GM10266 (cell line): Measurements from ENCODE around the gene C12orf43.

Source experiments
- DNase-seq: peaks from one replicate; pipeline ENCODE4 v3.0.0; 2012; ENCODE audit errors: extremely low spot score
- TF ChIP-seq, protein P1 (sequence below): IDR thresholded peaks from 2 replicates; pipeline ENCODE4 v1.5.1; 2012; ENCODE audit warnings: mild to moderate bottlenecking, low read depth; ENCODE audit not compliant: control insufficient read depth, insufficient read depth; ENCODE audit errors: missing control alignments

The C12orf43 gene

DNA sequence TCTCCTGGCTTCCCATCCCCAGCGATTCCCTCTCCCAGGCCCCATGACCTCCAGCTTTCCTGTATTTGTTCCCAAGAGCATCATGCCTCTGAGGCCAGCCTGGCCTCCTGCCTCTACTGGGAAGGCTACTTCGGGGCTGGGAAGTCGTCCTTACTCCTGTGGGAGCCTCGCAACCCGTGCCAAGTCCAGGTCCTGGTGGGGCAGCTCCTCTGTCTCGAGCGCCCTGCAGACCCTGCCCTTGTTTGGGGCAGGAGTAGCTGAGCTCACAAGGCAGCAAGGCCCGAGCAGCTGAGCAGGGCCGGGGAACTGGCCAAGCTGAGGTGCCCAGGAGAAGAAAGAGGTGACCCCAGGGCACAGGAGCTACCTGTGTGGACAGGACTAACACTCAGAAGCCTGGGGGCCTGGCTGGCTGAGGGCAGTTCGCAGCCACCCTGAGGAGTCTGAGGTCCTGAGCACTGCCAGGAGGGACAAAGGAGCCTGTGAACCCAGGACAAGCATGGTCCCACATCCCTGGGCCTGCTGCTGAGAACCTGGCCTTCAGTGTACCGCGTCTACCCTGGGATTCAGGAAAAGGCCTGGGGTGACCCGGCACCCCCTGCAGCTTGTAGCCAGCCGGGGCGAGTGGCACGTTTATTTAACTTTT, 14.3 kb downstream of the C12orf43 start:
- TF ChIP-seq, protein P1, sequence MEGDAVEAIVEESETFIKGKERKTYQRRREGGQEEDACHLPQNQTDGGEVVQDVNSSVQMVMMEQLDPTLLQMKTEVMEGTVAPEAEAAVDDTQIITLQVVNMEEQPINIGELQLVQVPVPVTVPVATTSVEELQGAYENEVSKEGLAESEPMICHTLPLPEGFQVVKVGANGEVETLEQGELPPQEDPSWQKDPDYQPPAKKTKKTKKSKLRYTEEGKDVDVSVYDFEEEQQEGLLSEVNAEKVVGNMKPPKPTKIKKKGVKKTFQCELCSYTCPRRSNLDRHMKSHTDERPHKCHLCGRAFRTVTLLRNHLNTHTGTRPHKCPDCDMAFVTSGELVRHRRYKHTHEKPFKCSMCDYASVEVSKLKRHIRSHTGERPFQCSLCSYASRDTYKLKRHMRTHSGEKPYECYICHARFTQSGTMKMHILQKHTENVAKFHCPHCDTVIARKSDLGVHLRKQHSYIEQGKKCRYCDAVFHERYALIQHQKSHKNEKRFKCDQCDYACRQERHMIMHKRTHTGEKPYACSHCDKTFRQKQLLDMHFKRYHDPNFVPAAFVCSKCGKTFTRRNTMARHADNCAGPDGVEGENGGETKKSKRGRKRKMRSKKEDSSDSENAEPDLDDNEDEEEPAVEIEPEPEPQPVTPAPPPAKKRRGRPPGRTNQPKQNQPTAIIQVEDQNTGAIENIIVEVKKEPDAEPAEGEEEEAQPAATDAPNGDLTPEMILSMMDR, result no peak

DNA sequence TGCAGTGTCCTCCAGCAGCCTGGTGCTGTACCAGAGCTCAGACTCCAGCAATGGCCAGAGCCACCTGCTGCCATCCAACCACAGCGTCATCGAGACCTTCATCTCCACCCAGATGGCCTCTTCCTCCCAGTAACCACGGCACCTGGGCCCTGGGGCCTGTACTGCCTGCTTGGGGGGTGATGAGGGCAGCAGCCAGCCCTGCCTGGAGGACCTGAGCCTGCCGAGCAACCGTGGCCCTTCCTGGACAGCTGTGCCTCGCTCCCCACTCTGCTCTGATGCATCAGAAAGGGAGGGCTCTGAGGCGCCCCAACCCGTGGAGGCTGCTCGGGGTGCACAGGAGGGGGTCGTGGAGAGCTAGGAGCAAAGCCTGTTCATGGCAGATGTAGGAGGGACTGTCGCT, 15.2 kb downstream of the C12orf43 start:
- TF ChIP-seq, protein P1, result no peak
- no peak for DNase-seq

More for the DNA sequence above, 14.3 kb downstream of the C12orf43 start:
- no peak for DNase-seq

DNA sequence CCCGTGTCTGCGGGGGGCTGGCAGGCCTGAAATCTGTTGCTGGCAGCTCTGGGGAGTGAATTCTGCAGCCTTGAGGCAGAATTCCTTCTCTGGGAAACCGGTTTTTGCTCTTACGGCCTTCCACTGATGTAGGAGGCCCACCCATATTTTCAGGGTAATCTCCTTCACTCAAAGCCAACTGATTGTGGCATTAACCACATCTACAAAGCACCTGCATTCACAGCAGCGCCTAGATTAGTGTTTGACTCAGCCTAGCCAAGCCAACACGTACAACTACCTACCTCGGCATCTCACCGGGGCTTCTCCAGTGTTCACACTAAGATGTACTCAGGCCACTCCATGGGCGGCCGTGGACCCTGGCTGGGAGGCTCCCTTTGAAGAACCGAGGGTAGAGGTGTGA, 15.8 kb downstream of the C12orf43 start:
- TF ChIP-seq, protein P1, result no peak
- no peak for DNase-seq

DNA sequence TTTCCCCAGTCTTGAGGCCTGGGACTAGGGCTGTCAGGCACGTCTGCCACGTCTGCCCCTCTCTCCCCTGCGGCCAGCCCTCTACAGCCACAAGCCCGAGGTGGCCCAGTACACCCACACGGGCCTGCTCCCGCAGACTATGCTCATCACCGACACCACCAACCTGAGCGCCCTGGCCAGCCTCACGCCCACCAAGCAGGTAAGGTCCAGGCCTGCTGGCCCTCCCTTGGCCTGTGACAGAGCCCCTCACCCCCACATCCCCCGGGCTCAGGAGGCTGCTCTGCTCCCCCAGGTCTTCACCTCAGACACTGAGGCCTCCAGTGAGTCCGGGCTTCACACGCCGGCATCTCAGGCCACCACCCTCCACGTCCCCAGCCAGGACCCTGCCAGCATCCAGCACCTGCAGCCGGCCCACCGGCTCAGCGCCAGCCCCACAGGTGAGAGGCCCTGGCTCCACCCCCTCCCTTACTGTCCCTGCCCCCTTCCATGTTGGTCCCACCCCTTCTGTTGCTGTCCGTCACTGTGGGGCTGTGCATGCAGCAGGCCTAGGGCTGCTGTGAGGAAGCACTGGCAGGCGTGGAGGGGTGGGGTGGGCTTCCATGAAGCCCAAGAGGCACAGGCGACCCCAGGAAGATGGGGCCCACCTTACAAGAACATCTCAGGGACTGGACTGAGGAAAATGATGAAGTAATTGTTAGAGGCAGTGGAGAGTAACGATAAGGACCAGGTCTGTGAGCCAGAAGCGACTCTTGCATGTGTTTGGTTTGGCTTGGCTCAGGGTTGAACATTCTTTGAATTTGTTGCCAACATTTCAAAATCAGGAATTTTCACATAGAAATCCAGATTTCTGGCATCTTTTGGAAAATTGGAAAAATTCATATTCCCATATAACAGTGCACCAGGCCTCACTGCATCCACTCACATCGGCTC, 16.8 kb downstream of the C12orf43 start:
- TF ChIP-seq, protein P1, result no peak
- no peak for DNase-seq

DNA sequence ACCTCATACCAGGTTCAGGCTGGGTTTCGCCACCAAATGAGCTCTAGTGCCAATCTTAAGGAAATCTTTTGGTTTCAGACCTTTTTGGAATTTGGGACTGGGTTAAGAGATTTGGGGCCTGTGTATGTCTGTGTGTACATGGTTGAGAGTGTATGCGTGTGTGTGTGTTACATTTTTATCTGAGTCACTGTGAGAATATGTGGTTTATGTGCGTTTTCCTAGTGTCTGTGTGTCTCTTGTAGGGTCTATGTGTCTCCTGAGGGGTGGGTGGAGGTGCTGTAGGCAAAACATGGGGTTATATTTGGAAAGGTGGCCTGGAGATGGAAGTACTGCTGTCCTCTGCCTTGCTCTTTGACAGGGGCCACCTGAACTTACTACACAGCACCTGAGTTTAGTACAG, 17.9 kb downstream of the C12orf43 start:
- DNase-seq, result no peak
- TF ChIP-seq, protein P1, result no peak

DNA sequence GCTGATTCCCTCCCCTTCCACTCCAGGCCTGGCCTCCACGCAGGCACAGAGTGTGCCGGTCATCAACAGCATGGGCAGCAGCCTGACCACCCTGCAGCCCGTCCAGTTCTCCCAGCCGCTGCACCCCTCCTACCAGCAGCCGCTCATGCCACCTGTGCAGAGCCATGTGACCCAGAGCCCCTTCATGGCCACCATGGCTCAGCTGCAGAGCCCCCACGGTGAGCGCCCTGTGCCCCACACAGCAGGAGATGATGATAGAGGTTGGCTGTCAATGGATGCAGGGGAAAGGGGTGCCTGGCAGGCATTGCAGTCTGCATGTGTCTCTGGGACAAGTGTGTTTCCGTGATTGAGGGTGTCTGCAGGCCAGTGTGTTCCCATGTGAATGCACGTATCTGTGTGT, 18.8 kb downstream of the C12orf43 start:
- TF ChIP-seq, protein P1, result no peak
- DNase-seq, result no peak

DNA sequence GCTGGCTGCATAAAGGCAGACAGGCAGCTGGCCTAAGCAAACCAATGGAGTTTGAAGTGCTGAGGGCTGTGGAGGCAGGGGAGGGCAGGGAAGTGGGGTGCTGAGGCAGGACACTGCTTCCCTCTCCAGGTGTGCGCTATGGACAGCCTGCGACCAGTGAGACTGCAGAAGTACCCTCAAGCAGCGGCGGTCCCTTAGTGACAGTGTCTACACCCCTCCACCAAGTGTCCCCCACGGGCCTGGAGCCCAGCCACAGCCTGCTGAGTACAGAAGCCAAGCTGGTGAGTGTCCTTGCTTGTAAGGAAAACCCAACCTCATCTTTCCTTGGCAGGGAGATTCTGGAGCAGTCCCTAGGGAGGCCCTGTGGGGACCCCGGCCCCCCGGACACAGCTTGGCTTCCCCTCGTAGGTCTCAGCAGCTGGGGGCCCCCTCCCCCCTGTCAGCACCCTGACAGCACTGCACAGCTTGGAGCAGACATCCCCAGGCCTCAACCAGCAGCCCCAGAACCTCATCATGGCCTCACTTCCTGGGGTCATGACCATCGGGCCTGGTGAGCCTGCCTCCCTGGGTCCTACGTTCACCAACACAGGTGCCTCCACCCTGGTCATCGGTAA, 20.0 kb downstream of the C12orf43 start:
- TF ChIP-seq, protein P1, result no peak
- no peak for DNase-seq
